GM19099 (cell line): ENCODE measurements around the gene CASTOR2.
"Not testable (repeated sequence)": the region's sequence is repeated elsewhere in the genome, so short reads cannot be mapped to it uniquely, and the experiment has no call there.

Experiments used
- POLR2A ChIP-seq: IDR thresholded peaks from 3 replicates; pipeline ENCODE4 v1.6.1; 2011; ENCODE audit warnings: low read depth; ENCODE audit not compliant: insufficient read length; ENCODE audit errors: extremely low read depth

Gene CASTOR2

GRCh38 chr7:74964511-74965119 is at the start of gene CASTOR2:
TSS of gene CASTOR2 (plus strand) at chr7:74964705. CDS start at chr7:74964986, 281 bp downstream.
- TF ChIP-seq POLR2A = not testable (repeated sequence)

DNA sequence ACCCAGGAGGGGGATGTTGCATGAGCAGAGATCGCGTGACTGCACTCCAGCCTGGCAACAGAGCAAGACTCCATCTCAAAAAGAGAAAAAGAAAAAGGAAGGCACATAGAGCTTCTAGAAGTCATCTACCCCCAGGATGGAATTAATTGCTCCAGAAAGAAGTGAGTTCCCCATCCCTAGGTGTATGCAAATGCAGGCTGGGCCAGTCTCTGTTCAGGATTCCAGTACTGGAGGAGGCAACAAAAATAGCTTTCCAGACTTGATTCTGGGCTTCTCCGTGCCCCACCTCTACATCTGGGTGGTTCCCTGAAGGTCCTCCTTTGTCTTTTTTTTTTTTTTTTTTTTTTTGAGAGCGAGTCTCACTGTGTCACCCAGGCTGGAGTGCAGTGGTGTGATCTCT is 28.6 kb downstream of the CASTOR2 start:
- TF ChIP-seq POLR2A = no peak

DNA sequence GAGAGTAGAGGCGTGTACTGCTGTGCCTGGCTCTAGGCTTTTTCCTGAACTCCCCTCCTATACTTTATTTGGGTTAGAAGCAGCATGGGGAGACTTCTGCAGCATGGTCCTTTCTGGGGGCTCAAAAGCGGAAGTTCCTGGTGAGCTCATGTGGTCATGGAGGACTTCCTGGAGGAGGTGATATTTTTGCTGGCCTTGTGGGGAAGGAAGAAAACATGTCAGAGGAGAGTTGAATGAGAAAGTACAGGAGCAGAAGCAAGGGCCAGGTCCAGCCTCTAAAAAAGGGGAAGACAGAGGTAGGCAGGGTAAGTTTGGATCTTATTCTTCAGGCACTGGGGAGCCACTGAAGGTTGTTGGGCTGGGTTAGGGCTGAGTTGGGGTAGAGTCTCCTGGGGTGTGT is 45.5 kb downstream of the CASTOR2 start:
- TF ChIP-seq POLR2A = no peak

- TF ChIP-seq POLR2A = no peak
Measured at GRCh38 chr7:75017832-75018231, 53.3 kb downstream of the CASTOR2 start.

DNA sequence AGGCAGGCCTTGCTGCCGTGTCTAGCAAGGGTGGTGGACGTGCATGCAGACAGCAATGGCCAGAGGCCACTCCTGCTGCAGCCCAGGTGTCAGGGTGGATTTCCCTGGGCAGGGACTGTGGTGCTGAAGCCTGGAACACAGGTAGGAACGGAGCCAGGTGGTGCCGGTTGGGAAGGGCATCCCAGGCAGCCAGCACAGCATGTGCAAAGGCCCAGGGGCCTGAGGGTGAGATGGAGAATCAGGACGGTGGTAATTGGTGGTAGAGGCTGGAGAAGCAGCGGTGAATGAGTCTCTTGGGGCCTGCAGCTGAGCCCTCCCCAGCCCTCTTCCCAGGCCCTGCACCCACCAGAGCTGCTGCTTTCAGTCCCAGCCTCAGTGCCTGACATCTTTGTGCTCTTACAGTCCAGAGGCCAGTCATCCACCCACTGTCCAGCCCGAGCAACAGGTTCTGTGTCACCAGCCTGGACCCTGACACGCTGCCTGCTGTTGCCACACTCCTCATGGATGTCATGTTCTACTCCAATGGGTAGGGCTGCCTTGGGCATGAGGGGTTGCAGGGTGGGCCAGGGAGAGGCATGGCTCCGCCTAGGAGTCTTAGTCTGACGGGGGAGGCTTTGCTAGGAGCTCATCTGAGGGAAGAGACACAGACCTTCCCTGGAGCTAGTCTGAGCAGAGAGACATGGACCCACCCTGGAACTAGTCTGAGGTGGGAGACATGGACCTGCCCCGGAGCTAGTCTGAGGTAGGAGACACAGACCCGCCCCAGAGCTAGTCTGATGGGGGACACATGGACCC is 54.3 kb downstream of the CASTOR2 start:
- no peak for TF ChIP-seq POLR2A

DNA sequence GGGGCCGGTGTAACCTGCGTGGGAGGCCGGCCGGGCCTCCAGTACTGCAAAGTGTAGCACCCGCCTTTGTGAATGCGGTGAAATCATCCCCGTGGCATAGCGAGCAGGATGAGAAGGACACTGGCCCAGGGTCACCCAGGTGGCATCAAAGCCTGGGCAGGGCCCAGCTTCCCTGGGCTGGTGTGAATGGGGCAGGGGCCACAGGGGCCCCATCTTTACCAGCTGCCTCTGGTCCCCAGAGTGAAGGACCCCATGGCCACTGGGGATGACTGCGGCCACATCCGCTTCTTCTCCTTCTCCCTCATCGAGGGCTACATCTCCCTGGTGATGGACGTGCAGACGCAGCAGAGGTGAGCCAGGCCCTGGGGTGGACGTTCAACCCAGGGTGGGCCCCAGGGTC is 55.3 kb downstream of the CASTOR2 start:
- TF ChIP-seq POLR2A = no peak

GRCh38 chr7:75024922-75025321 is 60.4 kb downstream of the CASTOR2 start:
- no peak for TF ChIP-seq POLR2A

GRCh38 chr7:75028299-75028698 is 63.8 kb downstream of the CASTOR2 start:
- no peak for TF ChIP-seq POLR2A

DNA sequence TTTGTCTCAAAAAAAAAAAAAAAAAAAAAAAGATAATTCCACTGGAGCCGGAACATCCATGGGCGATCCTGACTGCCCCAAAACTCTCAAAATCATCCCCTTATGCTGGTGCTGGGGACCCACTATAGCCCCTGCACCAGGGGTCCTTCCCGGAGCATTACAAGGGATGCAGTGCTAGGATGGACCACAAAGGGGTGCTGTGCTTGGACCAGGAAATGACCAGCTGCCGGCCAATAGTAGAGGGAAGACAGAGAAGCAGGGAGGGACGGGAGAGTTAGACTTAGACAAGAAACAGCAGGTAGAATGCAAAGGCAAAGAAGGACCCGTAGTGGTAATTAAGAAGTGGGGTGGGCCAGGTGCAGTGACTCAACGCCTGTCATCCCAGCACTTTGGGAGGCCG is 68.6 kb downstream of the CASTOR2 start:
- TF ChIP-seq POLR2A = no peak

GRCh38 chr7:75033826-75034225 is 69.3 kb downstream of the CASTOR2 start:
- no peak for TF ChIP-seq POLR2A

DNA sequence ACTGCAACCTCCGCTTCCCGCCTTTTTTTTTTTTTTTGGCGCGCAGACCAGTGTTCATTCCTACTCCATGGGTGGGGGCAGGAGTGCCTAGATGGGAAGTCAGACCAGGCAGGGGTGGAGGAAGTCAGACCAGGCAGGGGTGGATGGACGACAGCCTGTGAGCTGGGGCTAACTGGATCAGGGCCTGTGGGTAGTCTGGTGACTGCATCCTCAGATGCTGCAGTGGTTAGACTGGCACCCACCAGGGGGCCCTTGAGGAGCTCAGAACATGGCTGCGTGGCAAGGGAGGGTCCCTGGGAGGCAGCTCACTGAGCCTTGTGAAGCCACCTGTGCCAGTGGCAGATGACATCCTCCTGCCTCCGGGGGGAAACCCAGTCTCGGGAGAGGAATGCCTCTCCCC is 74.0 kb downstream of the CASTOR2 start:
- TF ChIP-seq POLR2A = no peak

GRCh38 chr7:75039166-75039565 is 74.7 kb downstream of the CASTOR2 start:
- no peak for TF ChIP-seq POLR2A

DNA sequence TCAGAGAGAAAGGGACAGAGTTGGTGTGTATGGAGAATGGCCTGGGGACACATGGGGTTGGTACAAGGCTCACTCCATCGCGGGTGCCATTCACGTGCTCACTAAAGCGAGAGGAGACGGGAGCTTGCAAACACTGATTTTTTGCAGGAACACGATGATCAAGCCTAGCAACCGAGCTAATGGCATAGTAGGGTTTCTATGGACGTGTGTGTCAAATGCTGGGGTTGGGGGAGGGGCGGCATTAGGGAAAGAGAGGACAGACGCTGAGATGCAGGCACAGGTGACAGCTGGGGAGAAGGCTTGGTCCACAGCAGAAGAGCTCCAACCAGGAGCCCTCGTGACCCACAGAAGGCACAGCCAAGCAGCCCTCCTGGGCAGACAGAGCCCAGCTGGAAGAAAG is 75.2 kb downstream of the CASTOR2 start:
- TF ChIP-seq POLR2A = no peak

DNA sequence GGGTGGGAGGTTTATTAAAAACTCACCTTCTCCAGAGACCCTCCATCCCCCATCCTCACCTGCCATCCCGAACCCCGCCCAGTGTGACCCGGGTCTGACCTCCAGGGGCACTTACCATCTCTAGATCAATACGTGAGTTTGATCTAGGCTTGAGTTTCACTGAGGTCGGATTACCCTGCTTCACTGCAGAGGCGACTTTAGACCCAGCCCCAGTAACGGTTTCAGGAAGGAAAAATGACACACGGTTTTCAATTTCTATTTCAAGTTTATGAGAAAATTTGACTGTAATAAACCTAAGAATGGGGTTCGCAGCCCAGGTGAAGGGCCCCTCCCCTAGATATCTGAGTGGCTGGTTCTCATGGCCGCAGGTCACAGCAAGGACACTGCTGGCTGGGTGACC is 76.0 kb downstream of the CASTOR2 start:
- no peak for TF ChIP-seq POLR2A

DNA sequence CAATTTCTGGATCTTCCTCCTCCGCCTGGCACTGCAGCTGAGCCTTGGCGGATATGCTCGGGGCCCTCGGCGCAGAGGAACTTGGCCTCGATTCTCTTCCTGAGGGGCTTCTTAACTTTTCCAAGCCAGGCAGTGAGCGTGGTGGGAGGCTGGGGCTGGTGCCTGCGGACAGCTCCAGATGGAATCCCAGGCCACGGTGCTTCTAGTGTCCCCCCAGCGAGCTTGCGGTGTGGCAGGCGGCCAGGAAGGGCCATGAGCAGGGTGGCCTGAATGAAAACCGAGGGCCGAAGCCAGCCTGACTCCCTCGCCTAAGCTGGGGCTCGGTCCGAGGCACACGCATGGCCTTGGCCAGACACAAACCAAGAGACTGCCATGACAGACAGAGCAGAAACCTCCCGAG is 77.8 kb downstream of the CASTOR2 start:
- no peak for TF ChIP-seq POLR2A
